ENCODE data around the gene RILPL1.

- TF ChIP-seq POLR2AphosphoS5 (IDR thresholded peaks at IDR 0.05) (no peak), EP300 (IDR thresholded peaks at IDR 0.05) (no peak), POLR2A (IDR thresholded peaks at IDR 0.05) (no peak)
- TF ChIP-seq, protein P1, sequence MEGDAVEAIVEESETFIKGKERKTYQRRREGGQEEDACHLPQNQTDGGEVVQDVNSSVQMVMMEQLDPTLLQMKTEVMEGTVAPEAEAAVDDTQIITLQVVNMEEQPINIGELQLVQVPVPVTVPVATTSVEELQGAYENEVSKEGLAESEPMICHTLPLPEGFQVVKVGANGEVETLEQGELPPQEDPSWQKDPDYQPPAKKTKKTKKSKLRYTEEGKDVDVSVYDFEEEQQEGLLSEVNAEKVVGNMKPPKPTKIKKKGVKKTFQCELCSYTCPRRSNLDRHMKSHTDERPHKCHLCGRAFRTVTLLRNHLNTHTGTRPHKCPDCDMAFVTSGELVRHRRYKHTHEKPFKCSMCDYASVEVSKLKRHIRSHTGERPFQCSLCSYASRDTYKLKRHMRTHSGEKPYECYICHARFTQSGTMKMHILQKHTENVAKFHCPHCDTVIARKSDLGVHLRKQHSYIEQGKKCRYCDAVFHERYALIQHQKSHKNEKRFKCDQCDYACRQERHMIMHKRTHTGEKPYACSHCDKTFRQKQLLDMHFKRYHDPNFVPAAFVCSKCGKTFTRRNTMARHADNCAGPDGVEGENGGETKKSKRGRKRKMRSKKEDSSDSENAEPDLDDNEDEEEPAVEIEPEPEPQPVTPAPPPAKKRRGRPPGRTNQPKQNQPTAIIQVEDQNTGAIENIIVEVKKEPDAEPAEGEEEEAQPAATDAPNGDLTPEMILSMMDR (IDR thresholded peaks at IDR 0.05), result no peak
Measured at GRCh38 chr12:123573870-123574269, 40.4 kb upstream of the RILPL1 start.
